GM18858 (cell line): ENCODE data around the gene PLEKHG3.

Experiments
- ATAC-seq: cut with Tn5 transposase; IDR thresholded peaks from one replicate; pipeline ENCODE4 v1.9.1; 2021; ENCODE audit not compliant: unreplicated experiment

PLEKHG3 gene

DNA sequence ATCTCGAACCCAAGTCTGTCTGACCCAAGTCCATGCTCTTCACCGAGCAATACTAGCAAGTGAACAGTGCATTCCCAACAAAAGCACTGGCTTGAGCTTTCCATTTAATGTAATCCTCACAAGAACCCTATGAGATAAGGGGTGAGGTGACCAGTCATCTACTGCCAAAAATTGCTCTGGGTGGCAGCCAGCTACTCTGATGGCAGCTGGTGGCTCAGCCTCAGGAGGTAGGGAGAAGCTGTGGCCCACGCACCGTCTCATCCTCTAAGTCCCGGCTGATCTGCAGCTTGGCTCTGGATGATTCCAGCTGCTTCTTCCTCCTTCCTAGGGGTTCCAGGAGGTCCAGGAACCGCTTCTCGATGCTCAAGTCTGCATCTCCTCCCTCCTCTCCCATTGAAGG lies 75.2 kb downstream of the PLEKHG3 start:
- no peak for ATAC-seq

DNA sequence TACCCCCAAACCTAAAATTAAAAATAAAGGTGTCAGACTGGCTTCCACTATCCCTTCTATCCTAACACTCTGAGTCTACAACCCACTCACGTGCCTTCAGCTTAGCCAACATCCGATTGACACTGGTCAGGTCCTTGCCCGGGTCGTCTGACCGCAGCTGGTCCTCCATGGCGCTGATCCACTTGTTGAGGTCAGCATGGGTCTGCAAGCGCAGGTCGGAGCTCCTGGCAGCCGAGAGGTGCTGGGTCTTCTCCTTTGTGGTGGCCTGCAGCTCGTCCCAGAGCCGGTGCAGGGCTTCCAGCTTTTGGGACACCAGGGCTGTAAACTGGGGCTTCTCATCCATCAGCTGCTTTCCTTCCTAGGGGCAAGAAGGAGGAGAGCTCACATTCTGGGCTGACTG lies 78.0 kb downstream of the PLEKHG3 start:
- no peak for ATAC-seq

- no peak for ATAC-seq
Measured at GRCh38 chr14:64784006-64784405, 79.8 kb downstream of the PLEKHG3 start.

DNA sequence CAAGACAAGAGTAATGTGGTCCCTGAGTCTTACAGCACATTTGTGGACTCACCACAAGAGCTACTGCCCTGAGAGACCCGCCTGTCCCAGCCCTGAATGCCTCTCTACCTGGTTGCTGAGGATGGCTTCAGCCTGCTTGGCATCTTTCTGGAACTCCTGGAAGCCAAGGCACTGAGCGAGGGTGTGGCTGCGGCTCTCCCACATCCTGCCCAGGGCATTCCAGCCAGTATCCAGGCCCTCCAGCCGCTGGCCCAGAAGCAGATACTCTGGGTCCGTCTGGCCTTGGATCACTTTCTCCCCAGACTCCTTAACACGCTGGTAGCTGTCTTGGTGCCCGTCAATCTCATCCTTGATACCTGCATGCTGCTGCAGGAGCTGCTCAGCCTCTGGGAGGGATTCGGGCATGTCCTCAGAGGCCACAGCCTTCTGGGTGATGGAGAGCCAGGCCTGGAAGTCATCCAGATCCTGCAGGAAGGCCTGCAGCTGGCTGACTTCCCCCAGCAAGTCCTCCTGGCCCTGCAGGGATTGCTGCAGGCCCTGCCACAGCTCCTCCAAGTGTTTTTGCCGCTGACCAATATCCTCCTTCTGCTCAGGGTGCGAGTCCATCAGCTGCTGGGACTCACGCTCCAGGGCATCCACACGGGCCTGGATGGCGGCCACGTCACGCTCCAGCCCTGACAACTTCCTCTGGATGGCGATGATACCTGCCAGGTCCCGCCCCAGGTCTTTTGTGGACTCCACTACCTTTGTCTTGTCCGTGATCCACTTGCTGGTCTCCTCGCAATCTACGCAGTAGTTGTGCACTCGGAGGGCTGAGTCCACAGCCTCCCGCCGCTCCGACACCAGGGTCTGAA lies 82.3 kb downstream of the PLEKHG3 start:
- ATAC-seq: no peak

DNA sequence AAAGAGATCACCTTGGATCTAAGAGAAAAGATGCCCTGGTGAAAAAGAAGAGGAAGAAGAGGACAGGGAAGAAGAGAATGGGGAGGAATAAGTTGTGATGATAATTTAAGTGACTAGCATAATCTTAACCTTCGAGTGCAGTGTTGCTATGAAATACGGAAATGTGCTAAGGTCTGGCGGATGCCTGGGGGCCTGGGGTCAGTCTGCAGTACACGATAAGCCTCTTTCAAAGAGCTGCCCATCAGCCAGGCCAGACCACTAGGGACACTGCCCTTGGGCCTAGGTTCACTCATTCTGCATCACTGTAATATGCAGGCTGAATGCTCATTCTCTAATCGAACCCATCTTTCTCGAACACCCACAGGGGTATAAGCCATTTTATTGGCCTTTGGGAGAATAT lies 83.4 kb downstream of the PLEKHG3 start:
- ATAC-seq: no peak

DNA sequence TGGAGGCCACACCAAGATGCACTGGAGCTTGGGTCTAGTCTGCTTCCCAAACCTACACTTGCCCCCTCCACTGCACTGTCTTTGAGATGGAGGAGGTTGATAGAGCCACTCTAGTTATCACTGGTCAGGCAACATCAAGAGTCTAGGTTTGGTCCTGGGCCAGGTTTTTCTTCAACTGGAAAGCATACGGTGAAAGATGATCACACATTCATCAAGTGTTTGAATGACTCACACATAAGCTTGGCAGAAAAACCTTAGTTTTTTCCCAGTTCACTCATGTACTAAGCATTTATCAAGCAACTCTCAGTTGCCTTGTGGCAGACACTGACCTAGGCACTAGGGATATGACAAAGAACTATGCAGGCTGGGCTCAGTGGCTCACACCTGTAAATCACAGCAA lies 84.5 kb downstream of the PLEKHG3 start:
- ATAC-seq: no peak

DNA sequence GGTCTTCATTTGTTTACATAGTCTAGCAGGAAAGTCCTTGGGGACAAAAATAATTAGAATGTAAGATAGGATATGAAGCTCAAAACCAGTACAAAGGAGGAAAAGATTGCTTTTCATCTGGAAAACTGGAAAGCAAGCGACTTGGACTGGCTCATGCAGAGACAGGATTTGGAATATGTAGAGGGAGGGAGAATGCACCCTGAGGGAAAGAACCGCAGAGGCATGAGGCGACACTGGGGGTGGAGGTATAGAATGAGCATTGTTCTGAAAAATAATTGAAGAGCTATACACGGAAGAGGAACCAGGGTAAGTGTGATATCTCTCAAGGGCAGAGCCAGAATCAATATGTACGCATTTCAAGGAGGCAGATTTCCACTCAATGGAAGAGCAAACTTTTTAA lies 85.5 kb downstream of the PLEKHG3 start:
- no peak for ATAC-seq

DNA sequence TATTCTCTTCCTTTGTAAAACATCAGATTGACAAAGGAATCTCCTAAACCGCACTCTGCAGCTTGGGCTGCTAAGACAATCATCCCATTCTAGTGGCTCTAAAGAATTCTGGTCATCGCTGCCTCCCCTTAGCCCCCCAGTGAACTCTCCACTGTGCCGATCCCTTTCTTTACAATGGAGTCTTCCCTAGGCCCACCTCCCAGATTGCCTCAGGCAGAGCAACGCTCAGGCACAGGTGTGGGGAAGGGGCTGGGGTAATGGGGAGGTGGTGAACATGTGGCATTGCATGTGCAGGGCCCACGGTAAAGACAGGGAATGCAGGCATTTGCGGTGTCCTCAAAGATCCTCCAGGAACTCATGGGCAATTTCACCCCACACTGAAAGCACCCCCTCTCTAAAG lies 86.3 kb downstream of the PLEKHG3 start:
- no peak for ATAC-seq

DNA sequence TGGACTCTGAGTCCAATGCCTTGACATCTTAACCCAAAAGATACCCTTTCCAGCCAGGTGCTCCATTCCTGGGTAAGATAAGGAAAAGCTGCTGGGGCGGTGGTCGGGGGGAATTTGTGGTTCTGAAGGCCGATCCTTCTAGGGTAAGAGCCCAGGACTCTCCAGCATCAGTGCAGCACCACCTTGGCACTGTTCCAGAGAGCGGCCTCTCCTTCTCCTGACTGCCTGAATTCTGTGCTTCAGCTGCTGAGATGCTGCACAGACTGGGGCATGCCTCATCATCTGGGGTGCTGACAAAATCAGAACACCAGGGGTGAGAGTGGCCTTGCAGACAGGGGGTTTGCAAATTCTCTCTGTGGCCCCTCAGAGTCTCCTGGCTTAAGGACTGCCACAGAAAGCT lies 88.0 kb downstream of the PLEKHG3 start:
- no peak for ATAC-seq

GRCh38 chr14:64792871-64793560 lies 88.8 kb downstream of the PLEKHG3 start:
- no peak for ATAC-seq

DNA sequence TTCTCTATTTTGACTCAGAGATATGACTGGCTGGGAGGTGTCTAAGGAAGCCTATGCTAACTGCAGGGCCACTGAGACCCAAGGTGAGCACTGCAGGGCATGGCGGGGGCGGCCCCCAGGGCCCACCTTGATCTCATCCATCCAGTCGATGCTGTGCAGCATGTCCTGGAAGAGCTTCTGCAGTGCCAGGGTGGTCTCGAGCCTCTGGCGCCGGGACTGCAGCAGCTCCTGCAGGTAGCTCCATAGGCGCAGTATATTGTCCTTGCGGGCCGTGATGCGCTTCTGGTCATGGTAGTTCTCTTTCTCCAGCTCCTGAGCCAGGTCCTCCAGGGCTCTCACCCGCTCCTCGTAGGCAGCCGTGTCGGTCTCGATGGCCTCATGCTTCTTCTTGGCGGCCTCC lies 91.0 kb downstream of the PLEKHG3 start:
- ATAC-seq: no peak

DNA sequence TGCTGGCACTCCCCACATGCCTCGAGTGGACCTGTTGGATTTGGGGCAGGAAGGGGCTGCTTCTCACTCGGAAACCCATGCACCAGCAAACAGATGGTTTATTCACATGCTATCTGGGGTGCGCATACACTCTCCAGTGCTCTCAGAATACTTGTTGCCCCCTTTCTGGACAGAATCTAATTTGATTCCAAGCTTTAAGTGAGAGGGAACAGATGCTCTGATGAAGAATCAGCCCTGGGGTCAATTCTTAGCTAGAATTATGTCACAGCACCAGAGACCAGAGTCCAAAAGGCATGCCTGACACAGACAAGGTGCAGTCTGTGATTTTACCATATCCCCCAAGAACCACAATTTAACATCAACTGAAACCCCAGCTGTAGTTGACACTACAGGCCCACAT lies 91.7 kb downstream of the PLEKHG3 start:
- ATAC-seq: no peak

DNA sequence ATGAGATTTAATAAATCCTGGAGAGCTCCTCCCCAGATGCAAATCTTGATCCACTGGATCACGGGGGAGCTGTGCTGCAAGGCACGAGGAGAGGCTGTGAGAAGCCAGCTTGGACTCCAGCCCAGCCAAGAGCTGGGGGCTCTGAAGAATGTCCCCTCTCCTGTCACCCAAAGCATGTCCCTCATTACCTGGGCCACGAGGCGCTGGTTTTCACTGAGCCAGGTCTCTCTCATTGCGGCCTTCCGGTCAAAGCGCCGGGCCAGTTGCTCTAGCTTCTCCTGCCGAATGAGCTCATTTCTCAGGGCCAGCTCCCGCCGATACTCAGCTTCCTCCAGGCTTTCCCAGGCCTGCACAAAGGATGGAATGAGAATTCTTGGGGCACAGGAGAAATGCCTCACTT lies 92.1 kb downstream of the PLEKHG3 start:
- no peak for ATAC-seq

- ATAC-seq: no peak
Measured at GRCh38 chr14:64799555-64799954, 95.3 kb downstream of the PLEKHG3 start.
